GM19043 (cell line): ENCODE measurements around the gene BTF3.
"Not testable (repeated sequence)": the region's sequence is repeated elsewhere in the genome, so short reads cannot be mapped to it uniquely, and the experiment has no call there.

Source experiments
- ATAC-seq: cut with Tn5 transposase; IDR thresholded peaks from one replicate; pipeline ENCODE4 v1.9.1; 2021; ENCODE audit warnings: low read depth; ENCODE audit not compliant: unreplicated experiment

Gene BTF3

DNA sequence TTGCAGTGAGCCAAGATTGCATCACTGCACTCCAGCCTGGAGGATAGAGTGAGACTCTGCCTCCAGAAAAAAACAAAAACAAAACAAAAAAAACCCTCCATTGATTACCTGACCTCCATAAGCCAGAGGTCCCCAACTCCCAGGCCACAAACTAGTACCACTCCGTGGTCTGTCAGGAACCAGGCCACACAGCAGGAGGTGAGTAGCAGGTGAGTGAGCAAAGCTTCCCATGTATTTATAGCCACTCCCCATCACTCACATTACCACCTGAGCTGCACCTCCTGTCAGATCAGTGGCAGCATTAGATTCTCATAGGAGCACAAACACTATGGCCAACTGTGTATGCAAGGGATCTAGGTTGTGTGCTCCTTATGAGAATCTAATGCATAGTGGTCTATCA lies 13.7 kb upstream of the BTF3 start:
- no peak for ATAC-seq

DNA sequence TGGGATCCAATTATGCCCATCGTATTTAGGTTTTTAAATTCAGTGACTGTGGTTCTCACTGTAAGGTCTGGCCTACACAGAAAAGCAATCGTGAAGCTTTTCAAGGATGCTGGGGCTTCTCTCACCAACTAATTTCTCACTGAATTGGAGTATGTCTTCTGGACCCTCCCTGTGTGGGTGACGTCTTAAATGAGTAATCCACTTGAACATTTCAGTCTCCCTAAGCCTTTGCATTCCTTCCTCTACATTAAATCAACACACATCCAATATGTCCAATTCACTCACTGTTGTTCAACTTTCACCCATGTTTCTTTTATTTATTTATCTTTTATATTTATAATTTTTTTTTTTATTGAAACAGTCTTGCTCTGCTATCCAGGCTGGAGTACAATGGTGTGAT lies 12.5 kb upstream of the BTF3 start:
- ATAC-seq: no peak

DNA sequence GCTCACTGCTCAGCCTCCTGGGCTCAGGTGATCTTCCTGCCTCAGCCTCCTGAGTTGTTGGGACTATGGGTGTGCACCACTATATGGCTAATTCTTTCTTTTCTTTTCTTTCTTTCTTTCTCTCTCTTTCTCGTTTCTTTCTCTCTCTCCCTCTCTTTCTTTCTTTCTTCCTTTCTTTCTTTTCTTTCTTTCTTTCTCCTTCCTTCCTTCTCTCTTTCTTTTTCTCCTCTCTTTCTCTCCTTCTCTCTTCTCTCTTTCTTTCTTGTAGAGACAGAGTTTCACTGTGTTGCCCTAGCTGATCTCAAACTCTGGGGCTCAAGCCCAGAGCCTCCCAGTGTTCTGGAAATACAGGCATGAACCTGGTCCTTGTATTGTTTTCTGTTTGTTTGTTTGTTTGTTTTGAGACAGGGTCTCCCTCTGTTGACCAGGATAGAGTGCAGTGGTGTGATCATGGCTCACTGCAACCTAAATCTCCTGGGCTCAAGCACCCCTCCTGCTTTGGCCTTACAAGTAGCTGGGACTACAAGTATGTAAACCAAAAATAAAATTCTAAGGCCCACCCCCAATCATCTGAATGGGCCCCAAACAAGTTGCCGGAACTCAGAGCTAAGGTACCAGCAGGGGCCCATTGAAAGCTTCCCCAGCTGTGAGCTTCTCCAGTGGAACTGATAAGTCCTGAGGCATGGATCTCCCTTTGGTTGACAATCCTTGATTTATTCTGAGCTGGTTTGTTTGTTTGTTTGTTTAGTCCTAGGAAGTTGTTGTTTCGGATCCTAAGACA lies 11.9 kb upstream of the BTF3 start:
- ATAC-seq: no peak

DNA sequence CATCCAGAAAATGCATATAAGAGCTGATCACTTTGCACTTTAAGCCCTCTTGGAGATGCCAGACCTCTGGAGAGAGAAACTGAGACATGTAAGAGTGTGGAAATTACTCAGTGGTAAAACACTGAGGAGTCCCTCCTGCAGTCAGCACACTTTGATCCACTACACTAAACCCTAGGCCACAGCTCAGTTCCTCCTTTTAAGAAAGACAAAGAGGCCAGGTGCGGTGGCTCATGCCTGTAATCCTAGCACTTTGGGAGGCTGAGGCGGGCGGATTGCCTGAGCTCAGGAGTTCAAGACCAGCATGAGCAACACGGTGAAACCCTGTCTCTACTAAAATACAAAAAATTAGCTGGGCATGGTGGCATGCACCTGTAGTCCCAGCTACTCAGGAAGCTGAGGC lies 11.0 kb upstream of the BTF3 start:
- not testable (repeated sequence) for ATAC-seq

DNA sequence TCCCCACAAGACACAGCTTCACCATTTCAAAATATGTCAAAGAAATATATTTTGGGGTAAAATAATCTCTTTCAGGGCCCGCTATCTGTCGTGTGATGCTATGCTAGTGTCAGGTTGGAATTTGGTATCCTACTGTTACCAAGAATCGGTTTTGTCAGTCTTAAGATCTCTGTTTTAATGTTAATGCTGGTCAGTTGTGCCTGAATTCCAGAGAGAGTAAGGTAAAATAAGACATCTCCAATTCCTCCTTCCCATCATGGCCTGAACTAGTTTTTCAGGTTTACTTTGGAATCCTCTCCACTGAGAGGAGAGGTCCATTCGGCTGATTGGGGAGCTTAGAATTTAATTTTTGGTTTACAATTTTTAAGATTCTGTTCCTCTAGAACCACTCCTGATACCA lies 10.4 kb upstream of the BTF3 start:
- ATAC-seq: no peak

DNA sequence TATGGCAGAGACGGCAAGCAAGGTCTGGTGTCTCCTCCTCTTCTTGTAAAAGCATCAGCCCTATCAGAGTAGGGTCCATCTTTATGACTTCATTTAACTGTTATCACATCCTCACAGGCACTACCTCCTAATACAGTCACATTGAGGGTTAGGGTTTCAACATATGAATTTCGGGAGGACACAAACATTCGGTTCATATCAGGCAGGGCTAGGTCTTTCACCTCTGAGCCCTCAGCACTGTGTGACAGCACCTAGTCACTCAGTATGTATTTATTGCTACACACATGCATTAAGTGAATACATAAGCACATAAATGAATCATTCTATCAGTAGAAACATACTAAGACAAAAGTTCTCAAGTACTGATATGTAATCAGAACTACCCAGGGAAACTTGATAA lies 9.4 kb upstream of the BTF3 start:
- no peak for ATAC-seq

DNA sequence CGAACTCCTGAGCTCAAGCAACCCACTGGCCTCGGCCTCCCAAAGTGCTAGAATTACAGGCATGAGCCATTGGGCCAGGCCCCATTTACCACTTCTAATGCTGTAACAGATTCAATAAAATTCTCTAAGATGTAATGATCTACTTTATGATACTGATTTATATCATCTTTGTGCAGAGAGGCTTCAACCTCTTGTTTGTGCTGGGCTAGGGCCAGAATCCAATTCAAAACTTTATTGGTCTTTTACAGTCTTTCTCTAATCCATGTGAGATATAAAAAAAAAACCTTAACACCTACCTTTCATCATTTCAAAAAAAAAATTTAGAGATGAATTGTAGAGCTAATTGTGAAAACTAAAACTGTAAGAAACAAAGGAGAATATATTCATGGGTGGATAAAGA lies 8.2 kb upstream of the BTF3 start:
- ATAC-seq: no peak

DNA sequence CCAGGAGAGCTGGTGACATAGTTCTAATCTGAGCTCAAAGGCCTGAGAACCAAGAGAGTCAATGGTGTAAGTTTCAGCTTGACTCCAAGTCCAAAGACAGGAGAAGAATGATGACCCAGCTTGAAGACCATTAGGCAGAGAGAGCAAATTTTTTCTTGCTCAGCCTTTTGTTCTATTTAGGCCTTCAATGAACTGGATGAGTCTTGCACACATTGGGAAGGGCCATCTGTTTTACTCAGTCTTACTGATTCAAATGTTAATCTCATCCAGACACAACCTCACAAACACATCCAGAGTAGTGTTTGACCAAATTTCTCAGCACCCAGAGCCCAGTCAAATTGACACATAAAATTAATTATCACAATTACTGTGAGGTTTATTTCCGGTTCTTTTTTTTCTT lies 7.1 kb upstream of the BTF3 start:
- no peak for ATAC-seq

DNA sequence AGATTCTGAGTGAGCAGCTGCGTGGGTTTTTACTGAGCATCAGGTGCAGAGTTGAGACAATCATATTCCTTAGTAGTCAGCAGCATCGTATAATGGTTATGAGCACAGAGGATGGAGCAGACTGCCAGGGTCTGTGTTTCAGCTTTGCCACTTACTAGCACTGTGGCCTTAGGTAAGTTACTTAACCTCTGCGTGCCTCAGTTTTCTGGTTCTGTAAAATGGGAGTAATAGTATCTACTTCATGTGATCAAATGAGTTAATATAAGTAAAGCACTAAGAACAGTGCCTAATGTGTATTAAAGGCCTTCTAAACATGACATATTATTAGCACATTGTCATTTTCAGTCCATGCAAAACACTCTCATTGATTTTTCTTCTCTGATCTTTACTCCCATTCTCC lies 4.8 kb upstream of the BTF3 start:
- ATAC-seq: no peak

DNA sequence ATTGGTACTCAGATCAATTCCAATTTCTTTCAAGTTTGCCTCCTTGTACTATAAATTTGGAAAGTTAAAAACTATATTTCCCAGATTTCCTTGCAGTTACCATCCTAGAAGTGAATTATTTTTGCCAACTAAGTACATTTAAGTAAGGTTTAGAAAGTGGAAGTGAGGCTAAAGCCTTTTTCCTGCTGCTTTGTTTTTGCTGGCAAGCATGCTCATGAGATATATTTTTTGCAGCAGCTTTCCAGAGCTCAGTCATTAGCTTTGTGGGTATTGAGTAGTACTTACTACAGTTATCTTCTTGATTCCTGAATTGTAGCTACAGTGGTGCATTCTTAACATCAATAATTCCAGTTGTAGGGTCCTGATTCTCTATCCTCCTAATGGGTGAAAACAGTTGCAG lies 3.5 kb upstream of the BTF3 start:
- no peak for ATAC-seq

DNA sequence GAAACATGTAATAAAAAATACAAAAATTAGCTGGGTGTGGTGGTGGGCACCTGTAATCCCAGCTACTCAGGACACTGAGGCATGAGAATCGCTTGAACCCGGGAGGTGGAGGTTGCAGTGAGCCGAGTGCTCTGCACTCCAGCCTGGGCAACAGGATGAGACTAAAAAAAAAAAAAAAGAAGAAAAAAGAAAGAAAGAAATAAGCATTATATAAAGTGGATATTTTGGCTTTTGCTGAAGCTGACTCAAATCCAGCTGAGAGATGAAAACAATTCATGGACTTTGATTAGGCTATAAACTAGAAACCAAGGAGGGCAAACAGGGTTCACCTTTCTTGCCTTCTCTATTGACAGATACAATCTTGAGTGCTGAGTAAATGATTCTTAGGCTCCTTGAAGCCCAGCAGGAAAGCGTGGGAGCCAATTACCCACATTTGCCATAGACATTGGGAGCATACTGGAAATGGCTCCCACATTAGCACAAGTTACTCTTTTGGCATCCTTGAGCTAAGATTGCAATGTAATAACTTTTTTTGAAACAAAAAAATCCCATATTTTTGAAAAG lies 2.4 kb upstream of the BTF3 start:
- ATAC-seq: no peak

DNA sequence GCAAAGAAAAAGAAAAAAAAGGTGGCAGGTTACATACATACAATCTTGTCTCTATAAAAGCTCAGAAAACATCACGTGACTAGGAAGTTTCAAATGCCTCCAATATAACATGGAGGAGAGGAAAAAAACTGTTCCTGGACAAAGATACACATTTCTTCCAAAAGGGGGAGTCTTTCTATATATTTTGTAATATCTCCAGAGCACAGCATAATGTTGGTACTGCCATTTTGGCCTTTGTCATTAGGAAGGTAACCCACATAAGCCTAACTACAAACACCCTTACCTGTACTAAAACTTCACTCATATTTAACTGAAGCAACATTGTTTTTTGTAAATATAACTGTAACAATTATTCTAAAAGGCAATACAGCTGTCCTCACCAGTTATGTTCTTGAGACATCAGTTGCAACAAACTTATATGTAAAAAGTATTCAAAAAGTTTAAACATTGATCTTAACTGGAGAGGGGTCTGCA lies 1.2 kb upstream of the BTF3 start:
- no peak for ATAC-seq

DNA sequence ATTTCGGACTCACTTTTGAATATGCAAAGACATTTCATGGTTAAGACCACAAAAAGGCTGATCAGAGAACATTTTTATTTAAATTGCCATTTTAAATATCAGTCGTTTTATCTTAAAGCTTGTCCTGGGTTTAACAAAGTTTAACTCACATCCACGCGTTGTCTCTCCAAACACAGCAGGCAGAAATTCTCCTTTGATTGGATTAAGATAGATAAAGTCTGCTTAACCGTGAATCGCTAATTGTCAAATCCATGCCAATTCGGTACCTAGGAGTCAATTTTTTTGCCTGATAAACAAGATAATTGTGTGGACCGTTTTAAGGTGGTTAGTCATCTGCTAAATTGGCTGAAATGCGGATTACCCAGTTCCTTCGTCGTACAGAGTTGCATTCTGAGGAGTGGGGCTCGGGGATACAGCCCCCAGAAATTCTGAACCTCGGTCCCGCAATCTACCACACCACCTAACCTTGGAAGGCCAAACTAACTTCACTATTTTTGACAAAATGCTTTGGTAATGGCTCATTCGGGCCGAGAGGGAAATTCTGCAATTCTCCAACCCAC lies 665 bp upstream of the BTF3 start:
- ATAC-seq: no peak

DNA sequence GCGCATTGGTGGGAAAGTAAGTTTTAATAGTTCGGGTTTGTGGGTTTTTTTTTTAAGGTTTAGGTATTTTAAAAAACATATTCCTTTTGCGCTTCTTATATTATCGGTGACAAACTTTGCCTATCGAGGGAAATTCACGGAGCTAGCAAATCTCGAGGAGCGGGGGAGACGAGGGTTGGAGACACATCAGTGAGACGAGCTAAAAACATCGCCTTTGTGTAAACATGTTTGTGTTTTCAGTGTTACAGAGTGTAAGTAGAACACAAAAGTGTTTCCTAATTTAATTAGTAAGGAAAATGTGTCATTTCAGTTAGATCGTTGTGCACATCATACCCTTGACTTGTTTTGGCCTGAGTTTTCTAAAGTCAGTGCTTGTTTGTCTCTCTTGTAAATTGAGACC lies 945 bp downstream of the BTF3 start:
- ATAC-seq: no peak

DNA sequence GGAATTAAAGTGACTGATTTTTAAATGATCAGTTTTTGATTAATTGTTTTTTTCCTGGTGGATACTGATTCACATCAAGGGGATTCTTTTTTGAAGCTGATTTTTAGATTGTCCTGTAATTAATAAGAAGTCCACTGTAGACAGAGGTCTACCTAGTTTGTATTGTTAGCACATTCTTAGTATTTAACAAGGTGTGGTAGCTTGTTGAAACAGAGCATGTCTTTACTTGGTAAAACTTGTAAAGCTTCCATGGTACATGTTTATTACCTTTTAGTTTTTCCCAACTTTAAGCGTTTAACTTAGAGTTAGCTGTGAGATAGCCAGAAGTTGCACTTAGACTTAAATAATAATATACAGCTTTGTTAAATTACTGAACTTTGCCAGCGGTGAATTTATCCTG lies 1.5 kb downstream of the BTF3 start:
- no peak for ATAC-seq

DNA sequence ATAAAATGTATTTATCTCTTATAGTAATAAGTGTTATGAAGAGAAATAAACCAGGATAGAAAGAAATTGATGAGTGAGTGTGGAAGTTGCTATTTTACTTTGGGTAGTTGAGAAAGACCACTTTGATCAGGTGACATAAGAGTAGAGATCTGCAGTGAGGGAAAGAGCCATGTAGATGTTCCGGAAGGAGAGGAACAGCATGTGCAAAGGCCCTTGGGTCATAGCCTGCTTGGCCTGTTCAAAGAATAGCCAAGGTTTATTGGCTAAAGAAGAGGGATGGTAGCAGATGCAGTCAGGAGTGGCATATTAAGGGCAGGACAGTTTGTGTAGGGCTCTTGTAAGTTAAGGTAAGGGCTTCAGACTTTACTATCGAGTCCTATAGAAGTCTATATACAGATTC lies 3.2 kb downstream of the BTF3 start:
- no peak for ATAC-seq

DNA sequence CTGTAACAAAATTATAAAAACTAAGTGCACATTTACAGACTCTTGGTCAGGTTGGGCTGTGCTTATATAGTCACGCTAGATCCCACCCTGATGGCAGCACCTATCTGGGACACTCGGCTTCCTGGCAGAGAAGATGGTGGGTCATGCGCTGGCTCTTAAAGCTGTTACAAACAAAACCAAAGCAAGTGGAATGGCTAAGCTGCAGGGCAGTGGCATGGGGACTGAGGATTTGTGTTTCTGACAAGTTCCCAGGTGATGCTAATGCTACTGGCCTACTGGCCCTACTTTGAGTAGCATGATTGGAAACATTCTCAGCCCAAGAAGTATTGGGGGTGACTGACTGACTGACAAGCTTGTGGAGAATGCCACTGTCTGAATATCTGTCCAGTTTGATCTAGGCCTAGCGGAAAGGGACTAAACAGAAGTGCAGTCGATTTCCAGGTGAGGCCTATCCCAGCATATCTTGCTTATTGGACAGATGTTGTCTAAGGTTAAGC lies 8.3 kb downstream of the BTF3 start:
- ATAC-seq: no peak

DNA sequence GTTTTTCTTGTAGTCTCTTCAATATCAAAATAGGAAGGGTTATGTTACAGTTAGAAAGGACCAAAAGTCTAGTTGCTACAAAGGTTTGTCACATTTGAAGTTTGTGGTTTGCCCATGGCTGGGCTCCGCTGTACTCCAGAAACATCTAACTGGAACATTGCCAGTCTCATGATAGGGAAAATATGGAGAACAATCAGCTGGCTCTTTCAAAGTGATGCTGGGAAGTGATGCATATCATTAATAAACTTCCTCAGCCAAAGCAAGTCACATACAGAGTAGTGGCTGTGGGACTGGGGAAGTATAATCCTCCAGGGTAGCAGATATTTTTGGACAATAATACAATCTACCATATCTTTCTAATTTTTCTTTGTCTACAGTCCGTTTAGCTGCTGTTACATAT lies 8.8 kb downstream of the BTF3 start:
- no peak for ATAC-seq

DNA sequence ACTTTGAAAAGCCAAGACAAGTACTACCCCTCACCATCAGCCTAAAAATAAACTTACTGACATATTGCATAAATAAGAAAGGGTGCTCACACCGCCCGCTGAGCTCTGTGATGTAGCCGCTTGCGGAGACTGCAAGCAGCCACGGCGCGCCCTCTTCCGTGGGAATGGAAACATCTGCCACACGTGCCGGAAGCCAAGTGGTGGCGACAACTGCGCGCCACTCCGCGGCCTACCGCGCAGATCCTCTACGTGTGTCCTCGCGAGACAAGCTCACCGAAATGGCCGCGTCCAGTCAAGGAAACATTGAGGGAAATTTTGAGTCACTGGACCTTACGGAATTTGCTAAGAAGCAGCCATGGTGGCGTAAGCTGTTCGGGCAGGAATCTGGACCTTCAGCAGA lies 10.3 kb downstream of the BTF3 start:
- not testable (repeated sequence) for ATAC-seq

DNA sequence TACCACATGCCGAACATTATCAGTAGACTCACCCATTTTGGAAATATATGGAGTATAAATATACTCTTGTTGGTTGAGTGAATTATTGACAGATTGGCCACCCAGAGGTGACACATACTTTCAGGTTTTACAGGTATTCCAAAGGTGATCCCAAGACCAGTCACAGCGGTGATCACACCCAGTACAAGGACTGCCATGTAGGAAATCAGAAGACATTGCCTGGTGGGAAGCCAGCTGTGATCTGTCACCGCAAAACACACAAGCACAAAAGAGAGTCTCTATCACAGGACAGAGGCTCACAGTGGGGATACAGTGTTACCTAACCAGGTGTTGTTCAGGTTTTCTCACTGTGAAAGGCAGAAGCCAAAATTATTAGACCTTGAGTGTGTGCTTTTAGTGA lies 15.8 kb downstream of the BTF3 start:
- ATAC-seq: no peak

DNA sequence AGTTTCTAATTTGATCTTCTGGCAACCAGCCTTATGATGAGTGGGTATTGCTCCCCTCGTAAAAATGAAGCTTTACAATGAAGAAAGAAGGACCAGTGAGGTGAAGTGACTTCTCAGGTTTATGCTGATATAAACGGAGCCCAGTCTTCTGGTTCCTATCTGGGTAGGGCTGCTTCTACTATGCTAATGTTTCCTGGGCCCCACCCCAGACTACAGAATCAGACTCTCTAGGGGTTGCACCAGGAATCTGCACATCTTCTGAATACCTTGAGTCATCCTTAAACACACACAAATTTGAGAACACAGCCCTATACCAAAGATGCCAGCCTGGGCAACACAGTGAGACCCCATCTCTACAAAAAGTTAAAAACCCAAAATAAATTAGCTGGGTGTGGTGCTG lies 16.2 kb downstream of the BTF3 start:
- no peak for ATAC-seq

DNA sequence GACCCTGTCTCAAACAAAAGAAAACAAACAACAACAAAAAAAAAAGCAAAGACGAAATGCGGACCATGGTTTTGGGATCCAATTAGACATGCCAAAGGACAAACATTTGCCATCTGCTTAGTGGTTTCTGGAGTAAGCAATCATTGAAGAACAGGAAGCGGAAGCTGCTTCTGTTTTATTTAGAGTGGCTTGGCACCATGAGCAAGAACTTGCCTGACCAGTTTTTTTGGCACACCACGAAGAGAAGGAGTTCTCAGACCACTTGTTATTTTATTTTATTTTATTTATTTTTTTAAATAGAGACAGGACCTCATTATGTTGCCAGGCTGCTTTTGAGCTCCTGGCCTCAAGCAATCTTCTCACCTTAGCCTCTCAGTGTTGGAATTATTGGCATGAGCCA lies 17.0 kb downstream of the BTF3 start:
- ATAC-seq: no peak
